NCI-H2081 treated with DMSO at 0.1 percent for 48 hours (cell line): ENCODE data around the gene PKLR.
"Not testable (repeated sequence)": the region's sequence is repeated elsewhere in the genome, so short reads cannot be mapped to it uniquely, and the experiment has no call there.

ENCODE experiments used
- DNase-seq: peaks from one replicate; lab custom pipeline; 2025; lab: John Stamatoyannopoulos, UW

The PKLR gene

DNA sequence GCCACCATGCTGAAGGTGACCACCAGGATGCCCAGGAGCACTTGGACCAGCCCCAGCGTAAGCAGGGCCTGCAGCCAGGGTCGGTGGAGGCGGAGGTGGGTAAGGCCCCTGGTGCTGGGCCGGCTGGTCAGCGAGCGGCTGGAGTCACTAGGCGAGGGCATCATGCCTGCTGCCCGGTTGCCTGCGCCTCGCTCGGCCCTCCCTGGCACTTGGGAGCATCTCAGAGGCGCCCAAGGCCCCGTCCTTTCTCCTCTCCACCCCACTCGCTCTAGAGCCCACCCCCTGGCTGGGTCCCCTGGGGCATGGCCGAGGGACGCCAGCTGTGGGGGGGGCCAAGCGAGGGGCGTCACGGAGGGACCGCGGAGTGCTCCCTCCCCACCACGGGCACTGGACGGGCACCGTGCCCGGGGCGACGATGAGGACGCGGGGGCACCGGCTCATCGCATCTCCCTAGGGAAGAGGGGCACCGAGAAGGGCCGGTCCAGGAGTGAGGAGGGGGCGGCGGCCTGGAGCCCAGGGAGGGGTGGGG, 46.5 kb downstream of the PKLR start:
- no peak for DNase-seq

DNA sequence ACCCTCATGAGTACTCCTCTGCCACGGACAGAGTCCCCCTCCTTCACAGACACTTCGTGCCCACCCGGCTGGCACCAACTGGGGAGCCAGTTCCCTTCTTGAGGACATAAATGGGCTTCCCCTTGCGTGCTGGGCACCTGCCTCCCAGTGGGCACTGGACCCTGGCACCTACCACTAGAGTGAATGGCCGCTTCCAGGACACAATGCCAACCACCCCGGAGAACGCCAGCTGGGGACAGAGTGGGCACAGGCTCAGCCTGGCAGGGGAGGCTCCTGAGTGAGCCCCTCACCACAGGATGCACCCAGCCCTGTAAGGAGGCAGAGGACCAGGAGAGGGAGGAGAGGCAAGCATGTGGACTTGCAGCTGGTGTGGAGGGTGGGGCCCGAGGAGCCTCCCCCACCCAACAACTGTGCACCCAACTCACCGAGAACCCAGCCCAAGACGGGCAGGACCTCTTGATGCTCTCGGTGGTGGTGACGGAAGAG, 47.0 kb downstream of the PKLR start:
- DNase-seq = no peak

DNA sequence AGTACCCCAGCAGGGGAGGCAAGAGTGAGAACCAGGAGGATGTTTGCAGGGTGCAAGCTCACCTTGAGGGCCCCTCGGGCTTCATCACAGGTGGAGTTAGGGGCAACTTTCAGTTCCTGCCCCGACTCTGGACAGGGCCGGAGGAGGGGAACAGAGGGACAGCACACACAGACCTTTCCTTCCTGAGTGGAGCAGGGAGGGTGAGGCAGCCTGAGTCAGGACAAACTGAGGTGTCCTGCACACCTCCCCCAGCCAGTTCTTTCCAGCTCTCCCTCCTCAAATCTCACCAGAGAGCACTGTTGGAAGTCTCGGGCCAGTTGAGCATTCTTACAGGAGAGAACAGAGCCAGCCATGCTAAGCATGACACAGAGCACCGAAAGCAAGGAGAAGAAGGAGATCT, 47.4 kb downstream of the PKLR start:
- DNase-seq = no peak

DNA sequence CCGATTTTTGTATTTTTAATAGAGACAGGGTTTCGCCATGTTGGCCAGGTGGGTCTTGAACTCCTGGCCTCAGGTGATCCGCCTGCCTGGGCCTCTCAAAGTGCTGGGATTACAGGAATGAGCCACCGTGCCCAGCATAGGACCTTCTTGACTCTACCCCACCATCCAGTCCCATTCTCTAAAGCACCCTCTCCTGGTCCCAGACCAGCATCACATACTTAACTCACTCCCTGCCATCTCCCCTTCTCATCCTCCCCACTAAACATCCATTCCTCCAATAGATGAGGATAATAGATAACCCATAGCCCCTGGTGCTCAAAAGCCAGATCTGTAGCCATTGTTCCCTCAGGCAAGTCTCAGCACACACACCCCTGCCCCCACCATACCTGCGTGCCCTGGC, 48.0 kb downstream of the PKLR start:
- DNase-seq = no peak

DNA sequence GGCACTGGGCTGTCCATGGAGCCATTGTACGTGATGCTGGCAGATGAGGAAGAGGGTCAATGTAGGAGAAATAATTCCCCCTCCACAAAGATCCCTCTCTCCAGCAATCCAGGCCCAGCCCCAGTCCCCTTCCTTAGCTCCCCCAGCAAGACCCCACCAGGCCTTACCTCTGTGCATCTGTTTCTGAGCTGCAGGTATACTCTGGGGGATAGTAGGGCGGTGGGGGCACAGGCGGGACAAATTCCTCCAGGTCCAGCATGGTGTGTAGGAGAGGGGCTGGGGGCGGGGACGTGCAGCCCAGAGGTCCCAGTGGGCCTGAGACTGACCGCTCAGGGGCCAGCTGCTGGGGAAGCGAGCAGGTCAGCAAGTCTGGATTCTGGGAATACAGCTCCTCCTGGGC, 49.7 kb downstream of the PKLR start:
- no peak for DNase-seq

DNA sequence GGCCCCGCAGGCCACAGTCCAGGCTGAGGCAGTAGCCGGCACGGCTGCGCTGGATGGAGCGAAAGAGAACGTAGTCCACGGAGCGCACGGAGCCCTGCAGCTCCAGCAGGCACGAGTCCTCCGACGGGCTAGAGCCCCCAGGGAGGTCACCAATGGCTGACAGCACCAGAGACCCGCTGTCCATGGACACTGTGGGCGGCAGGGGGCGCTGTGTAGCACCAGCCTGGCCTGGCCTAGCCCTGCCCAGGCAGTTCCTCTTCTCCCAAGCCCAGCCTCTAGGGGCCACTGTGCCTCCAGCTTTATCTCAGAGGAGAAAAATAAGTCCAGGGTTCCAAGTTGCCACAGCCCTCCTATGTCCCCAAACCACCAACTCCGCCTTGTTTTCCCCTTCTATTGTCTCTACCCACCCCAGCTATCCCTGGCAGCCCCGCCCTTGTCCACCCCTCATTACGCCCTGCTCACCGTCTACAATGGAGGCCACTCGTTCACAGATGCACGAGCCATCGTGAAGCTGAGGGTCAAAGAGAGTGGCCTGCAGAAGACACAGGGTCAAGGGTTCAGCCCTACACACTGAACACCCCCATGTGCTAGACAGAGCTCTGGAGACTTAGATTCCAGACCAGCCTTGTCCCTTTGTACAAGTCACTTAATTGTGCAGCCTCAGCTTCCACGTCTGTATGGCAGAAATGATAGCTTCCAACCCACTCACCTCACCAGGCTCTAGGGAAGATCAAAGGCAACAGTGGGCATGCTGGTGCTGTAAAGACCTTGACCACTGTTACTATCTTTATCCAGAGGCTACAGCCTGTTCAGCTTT, 50.4 kb downstream of the PKLR start:
- DNase-seq = peak; percentile 84

DNA sequence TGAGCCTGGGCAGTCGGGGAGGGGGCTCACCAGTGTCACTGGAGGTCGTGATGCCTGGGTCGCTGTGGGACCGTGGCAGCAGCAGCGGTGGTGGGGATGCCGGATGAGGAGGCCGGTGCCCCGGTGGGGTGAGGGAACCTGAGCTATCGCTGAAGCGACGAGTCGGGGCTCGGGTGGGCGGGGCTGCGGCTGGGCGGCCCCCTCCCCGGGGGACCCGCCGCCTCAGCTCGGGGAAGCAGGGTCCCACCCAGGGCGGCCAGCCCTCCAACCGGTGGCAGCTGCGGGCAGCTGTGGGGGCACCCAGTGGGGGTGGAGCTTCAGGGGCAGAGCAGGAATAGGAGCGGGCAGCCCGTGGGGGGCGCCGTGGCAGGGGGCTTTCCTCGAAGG, 51.0 kb downstream of the PKLR start:
- DNase-seq = no peak

DNA sequence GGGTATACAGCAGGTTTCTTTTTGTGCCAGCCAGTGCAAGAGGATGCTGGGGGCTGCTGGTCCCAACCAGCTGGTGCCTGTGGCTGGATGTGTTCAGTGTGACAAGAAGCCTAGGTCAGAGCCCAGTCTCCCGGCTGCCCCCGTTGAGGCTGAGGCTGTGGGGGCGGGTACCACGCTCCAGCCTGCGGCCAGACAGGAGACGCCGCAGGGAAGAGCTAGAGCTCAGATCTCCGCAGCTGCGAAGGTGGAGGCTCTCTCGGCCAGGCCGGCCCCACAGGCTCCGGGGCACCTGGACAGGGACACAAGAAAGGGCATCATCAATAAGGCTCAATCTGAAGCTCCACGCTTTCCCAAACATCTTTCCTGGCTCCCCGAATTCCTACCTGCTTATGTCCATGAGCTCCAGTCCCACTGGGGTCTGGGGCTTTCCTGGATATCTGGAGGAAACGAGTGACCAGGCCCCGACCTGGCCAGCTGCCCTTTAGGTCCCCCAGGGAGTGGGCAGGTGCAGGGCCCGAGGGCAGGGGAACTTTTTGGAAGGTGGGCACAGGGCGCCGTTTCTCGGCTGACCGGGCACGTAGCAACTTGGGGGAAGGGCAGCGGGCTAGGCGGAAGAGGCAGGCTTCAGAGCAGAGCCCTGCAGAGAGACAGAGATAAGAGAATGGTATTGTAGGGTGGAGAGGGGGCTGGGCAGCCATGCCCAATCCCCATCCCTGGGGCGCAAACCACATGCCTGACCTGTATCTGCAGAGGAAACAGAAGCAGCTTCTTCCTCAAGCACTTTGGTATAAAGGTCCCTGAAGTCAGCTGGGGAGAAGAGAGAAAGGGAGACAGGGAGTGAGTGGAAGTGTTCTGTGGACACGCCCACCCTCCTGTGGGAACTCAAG, 53.3 kb downstream of the PKLR start:
- no peak for DNase-seq

DNA sequence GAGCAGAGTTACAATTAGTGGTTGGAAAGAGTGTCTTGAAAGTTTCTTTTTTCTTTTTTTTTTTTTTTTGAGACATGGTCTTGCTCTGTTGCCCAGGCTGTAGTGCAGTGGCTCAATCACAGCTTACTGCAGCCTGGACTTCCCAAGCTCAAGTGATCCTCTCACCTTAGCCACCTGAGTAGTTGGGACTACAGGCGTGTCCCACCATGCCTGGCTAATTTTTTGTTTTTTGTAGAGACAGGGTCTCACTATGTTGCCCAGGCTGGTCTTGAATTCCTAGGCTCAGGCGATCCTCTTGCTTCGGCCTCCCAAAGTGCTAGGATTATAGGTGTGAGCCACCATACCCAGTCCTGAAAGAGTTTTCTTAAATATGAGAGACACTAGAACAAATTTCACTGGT, 54.4 kb downstream of the PKLR start:
- DNase-seq = not testable (repeated sequence)

DNA sequence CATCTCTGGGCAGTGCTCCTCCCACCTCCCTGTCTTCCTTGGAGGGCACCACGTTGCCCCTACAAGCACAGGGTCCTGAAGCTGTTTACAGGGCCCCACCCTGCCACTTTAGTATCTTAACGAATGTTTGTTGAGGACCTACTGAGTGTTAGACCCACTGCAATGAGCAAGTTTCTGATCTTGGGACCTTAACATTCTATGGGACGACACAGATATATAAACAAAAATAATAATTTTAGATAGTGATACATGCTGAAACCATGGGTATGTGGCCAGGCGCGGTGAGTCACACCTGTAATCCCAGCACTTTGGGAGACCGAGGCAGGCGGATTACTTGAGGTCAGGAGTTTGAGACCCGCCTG, 56.1 kb downstream of the PKLR start:
- DNase-seq = no peak

DNA sequence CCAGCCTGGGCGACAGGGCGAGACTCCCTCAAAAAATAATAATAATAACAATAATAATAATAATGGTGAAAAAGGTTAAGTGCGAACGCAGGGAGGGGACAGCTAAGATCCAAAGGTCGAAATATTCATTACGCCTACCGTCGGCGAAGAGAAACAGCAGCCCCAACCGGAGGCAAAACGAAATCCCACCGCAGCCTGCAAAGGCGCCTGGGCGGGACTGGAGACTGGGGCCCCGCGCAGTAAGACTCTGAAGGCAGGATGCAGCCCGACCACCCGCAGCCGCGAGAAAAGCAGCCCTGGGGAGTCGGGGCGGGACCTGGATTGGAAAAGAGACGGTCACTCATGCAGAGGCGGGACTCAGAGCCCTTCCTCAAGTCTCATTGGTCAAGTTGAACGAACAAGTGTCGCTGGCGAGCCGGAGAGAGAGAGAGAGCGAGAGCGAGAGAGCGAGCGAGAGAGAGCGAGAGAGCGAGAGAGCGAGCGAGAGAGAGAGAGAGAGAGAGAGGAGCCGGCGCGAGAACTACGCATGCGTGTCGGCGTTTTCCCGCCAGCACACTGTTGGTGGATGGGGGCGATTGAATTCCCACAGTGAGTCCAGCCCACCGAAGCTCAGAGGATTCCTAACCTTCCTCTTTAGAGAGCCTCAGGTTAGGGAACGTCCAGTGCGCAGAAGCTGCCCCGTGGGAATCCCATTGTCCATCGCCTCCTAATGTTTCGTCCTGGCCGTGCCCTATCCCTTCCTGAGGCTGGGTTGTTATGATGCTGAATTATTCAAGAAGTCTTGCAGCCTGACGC, 56.7 kb downstream of the PKLR start:
- peak; percentile 97 for DNase-seq

DNA sequence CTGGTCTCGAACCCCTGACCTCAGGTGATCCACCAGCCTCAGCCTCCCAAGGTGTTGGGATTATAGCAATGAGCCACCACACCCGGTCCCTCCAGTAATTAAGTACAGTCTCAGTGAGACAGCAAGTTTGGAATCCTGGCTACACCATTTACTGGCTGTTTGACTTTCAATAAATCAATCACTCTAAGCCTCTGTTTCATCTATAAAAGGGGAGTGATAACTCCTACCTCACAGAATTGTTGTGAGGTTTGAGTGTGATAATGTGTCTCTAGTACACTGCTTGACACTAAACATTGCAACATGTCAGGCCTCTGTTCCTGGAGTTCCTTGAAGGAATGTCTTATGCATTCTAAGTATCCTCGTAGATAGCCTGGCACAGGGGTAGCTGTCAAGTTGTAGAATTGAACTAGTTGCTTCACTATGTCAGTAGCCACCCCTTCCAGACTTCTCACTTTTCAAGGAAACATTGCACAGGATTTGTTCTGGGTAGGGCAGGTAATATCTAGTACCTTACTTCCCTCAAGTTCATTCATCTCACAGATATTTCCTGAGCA, 58.4 kb downstream of the PKLR start:
- no peak for DNase-seq

DNA sequence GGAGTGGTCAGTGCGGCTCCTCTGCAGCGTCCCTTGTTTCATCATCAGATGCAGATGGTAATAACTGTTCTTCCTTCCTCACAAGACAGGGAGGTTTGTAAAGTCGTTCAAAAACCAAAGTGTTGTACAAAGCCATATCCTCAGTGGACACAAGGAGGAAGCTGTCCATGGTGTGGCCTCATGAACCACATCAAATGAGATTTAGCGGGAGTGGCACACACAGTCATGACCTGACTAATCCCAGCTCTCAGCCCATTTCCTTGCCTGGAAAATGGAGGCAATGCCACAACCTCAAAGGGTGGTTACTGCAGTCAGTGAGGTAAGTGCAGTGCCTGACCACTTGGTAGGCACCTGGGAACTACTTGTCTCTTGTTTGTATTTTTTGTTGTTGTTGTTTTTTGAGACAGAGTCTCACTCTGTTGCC, 59.4 kb downstream of the PKLR start:
- no peak for DNase-seq

DNA sequence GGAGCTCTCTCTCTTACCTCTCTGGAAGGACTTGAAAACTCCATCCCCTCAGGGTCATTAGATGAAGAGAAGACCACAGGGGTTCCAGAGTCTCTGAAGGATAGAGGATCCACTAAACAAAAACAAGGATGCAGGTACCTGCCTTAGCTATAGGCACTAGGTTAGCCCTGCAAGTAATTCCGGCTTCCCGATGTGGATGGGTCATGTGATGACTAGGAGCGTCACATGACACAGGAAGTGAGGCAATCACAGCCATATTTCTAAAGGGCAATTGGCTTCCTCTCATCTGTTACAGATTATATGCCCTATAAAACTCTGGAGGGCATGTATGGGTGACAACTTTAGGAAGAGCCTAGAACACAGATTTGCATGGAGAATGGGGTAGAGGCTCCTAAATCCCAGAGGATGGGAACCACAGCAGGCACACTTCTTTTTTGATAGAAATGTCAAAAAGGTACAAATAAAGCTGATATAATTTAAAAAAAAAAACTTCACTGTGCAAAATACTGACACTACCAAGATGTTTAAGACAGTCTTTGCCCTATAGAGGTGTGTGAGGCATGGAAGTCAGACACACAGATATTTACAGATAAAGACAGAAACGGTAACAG, 60.1 kb downstream of the PKLR start:
- peak; percentile 75 for DNase-seq
